ENCODE measurements around the gene CNTRL. TPM values are rescaled to one million over a fixed set of nuclear protein-coding genes. Genes with fewer than 3 reads are reported as not detected.

Gene CNTRL
- total and polyA plus RNA-seq, 12 donors: 2.5 to 7.5 (median 4.2) TPM

DNA sequence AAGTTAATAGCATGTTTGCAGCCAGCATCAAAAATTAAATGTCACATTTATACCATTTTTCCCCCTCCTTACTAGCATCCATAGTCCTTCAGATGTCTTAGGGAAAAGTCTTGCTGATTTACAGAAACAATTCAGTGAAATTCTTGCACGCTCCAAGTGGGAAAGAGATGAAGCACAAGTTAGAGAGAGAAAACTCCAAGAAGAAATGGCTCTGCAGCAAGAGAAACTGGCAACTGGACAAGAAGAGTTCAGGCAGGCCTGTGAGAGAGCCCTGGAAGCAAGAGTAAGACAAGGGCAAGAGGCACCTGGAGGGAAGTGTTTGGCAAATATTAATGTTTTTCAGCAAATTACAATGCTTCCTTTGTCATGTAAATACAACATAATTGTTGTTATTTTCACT is 66.6 kb downstream of the CNTRL start:
- H3K27me3 ChIP-seq: no peaks in the 10 kb centered on the region
- DNase-seq (no peak), ATAC-seq (no peak)
- H3K4me3 ChIP-seq: no peak overlapping the region
- WGBS, 2 donors: 96 to 100% methylated on average over 1 of the region's 1 CpG
- peaks cover 0 to 97% (median 52%) of the 10 kb centered on the region in 9 donors for H3K36me3 ChIP-seq
- intact Hi-C loops (cut with DNase I): no loop called here
- H3K4me1 ChIP-seq: no peaks in the 10 kb centered on the region
- H3K27ac ChIP-seq: no peak overlapping the region
- no peaks in the 10 kb centered on the region for H3K9me3 ChIP-seq
- TF ChIP-seq, protein P1, sequence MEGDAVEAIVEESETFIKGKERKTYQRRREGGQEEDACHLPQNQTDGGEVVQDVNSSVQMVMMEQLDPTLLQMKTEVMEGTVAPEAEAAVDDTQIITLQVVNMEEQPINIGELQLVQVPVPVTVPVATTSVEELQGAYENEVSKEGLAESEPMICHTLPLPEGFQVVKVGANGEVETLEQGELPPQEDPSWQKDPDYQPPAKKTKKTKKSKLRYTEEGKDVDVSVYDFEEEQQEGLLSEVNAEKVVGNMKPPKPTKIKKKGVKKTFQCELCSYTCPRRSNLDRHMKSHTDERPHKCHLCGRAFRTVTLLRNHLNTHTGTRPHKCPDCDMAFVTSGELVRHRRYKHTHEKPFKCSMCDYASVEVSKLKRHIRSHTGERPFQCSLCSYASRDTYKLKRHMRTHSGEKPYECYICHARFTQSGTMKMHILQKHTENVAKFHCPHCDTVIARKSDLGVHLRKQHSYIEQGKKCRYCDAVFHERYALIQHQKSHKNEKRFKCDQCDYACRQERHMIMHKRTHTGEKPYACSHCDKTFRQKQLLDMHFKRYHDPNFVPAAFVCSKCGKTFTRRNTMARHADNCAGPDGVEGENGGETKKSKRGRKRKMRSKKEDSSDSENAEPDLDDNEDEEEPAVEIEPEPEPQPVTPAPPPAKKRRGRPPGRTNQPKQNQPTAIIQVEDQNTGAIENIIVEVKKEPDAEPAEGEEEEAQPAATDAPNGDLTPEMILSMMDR (IDR thresholded peaks at IDR 0.05): no peak

DNA sequence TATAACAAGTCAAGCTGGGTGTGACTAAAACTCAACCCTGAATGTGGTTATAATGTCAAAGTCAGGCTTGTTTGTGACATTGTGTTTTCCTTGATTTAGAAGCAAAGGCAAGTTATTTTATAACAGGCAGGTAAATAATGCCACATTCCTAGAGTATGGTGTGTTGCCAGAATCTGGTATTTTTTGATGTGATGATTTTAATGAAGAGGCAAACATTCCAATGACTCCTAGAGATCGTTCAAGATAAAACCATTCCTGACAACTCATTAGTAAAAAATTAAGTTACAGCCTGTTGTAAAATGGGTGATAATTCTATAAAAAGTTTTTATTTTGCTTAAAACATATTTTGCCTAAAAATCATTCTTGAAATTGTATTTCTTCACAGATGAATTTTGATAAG is 67.0 kb downstream of the CNTRL start:
- ATAC-seq (no peak), DNase-seq (no peak)
- H3K9me3 ChIP-seq: no peaks in the 10 kb centered on the region
- no peak overlapping the region for H3K4me3 ChIP-seq
- H3K27ac ChIP-seq: no peak overlapping the region
- intact Hi-C loops (cut with DNase I): no loop called here
- peaks cover 0 to 97% (median 56%) of the 10 kb centered on the region in 9 donors for H3K36me3 ChIP-seq
- TF ChIP-seq, protein P1 (IDR thresholded peaks at IDR 0.05): no peak
- no peaks in the 10 kb centered on the region for H3K4me1 ChIP-seq
- 90% methylated on average over 1 of the region's 1 CpG for WGBS, 2 donors
- H3K27me3 ChIP-seq: no peaks in the 10 kb centered on the region

DNA sequence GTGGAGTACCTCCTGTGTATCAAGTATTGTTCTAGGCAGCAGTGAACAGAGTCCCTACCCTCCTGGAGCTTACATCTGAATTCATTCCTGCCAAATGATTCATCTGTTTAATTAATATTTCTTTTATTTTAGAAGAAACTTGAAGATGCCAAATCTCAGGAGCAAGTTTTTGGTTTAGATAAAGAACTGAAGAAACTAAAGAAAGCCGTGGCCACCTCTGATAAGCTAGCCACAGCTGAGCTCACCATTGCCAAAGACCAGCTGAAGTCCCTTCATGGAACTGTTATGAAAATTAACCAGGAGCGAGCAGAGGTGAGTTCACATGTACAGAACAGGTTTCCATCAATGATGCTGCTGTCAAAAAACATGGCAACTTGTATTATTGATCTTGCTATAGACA is 69.0 kb downstream of the CNTRL start:
- TF ChIP-seq, protein P1 (IDR thresholded peaks at IDR 0.05): no peak
- no peak for DNase-seq
- peaks cover 0 to 100% (median 64%) of the 10 kb centered on the region in 9 donors for H3K36me3 ChIP-seq
- 99% methylated on average over 2 of the region's 2 CpGs for WGBS, 2 donors
- H3K9me3 ChIP-seq: no peaks in the 10 kb centered on the region
- no peak for ATAC-seq
- no peak overlapping the region for H3K4me3 ChIP-seq
- intact Hi-C loops (cut with DNase I): no loop called here
- no peaks in the 10 kb centered on the region for H3K4me1 ChIP-seq
- H3K27me3 ChIP-seq: no peaks in the 10 kb centered on the region
- no peak overlapping the region for H3K27ac ChIP-seq

GRCh38 chr9:121144482-121144881 is 69.7 kb downstream of the CNTRL start:
- no peak for ATAC-seq
- WGBS, 2 donors: 93 to 96% methylated on average over 2 of the region's 2 CpGs

More at GRCh38 chr9:121144482-121144881, 69.7 kb downstream of the CNTRL start:
- no peak overlapping the region for H3K4me3 ChIP-seq
- intact Hi-C loops (cut with DNase I): no loop called here
- no peak overlapping the region for H3K27ac ChIP-seq
- TF ChIP-seq, protein P1 (IDR thresholded peaks at IDR 0.05): no peak
- no peaks in the 10 kb centered on the region for H3K4me1 ChIP-seq
- DNase-seq: no peak
- no peaks in the 10 kb centered on the region for H3K27me3 ChIP-seq
- H3K9me3 ChIP-seq: no peaks in the 10 kb centered on the region
- peaks cover 0 to 100% (median 59%) of the 10 kb centered on the region in 9 donors for H3K36me3 ChIP-seq

Data from heart right ventricle (tissue), 16 donors.